Dermis microvascular lymphatic vessel endothelial cell (primary cell): Measurements from ENCODE around the gene GOLPH3. TPM values are rescaled to one million over a fixed set of nuclear protein-coding genes. Genes with fewer than 3 reads are reported as not detected.

Experiments used
- total RNA-seq: library from RNA; depleted of rRNA; stranded (reverse); fragments of >200 nt; gene quantifications from 2 replicates; pipeline ENCODE4 v1.2.1, GENCODE V29; 2014

GOLPH3 gene
- total RNA-seq, 1 donor from 2014 or later = 42.0 TPM

Other genes starting within 250 kb of the GOLPH3 start
- 25.3 and 28.1 TPM in 2 replicates for gene MTMR12, start 138.6 kb upstream of the GOLPH3 start, total RNA-seq